ENCODE data around the gene SPOCD1.

Gene SPOCD1

GRCh38 chr1:31828926-31829690, 13.3 kb upstream of the SPOCD1 start:
- DNase-seq: no peak

GRCh38 chr1:31828341-31828740, 12.5 kb upstream of the SPOCD1 start:
- DNase-seq: no peak

DNA sequence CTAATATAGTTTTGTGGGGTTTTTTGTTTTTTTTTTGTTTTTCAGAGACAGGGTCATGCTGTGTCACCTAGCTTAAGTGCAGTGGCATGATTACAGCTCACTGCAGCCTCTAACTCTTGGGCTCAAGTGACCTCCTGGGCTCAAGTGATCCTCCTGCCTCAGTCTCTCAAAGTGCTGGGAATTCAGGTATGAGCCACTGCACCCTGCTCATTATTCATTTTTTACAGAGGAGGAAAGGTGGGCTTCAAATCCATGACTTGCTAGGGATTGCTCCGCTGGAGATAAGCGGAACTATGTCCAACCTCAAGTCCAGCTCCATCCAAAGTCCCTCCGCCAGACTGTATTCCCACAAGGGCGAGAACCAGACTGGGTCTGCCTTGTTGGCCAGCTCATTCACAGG, 8.0 kb upstream of the SPOCD1 start:
- peak; percentile 6 for DNase-seq

DNA sequence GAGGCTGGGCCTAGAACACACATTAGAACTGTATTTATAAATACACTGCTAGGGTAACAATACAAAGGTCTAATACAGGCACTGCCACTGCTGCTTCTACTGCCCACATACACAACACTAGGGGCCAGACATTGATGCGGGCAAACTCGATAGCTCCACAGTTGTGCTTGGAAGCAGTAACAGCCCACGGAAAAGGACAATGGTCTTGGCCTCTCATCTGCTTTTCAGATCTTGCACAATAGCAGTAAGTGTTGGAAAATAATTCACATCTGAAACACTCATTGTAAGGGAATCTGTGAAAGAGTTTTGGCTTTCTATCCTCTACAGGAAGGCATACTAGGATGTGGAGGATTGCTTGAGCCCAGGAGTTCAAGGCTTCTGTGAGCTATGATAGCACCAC, 6.9 kb upstream of the SPOCD1 start:
- peak; percentile 11 for DNase-seq

- DNase-seq: peak; percentile 0
Observed at GRCh38 chr1:31820196-31820595, 4.4 kb upstream of the SPOCD1 start.

GRCh38 chr1:31818206-31818605, 2.4 kb upstream of the SPOCD1 start:
- no peak for DNase-seq

- DNase-seq: peak; percentile 4
Observed at GRCh38 chr1:31816947-31817346, 1.1 kb upstream of the SPOCD1 start.

DNA sequence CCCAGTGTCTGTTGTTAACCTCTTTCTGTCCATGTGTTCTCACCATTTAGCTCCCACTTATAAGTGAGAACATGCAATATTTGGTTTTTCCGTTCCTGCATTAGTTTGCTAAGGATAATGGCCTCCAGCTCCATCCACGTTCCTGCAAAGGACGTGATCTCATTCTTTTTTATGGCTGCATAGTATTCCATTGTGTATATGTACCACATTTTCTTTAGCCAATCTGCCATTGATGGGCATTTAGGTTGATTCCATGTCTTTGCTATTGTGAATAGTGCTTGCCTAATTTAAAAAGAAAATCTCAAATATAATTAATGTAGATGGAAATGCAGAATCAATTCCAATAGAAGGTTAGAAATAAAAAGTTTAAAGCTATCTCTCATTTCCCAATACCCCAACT, 679 bp upstream of the SPOCD1 start:
- DNase-seq: peak; percentile 6

DNA sequence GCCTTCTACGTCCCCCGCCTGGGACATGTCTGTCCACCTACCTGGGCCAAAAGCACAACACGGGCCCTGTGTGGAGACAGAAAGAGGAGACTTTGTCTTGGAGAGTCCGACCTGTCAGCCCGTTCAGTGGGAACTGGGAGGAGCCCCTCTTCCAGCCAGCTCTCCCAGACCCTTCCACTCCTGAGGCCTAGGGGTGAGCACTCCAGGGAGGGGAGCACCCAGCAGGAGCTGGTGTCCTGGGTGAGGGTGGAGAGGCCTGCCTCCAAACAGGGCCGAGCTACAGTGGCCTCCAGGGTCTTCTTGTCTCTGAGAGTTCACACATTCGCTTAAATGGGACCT, 546 bp downstream of the SPOCD1 start:
- DNase-seq: peak; percentile 22

GRCh38 chr1:31814631-31815306, 1.1 kb downstream of the SPOCD1 start:
- DNase-seq: peak; percentile 21

- DNase-seq: peak; percentile 17
Observed at GRCh38 chr1:31814041-31814511, 1.7 kb downstream of the SPOCD1 start.

- peak; percentile 16 for DNase-seq
Observed at GRCh38 chr1:31812158-31812829, 3.5 kb downstream of the SPOCD1 start.

- peak; percentile 18 for DNase-seq
Observed at GRCh38 chr1:31811605-31812004, 4.2 kb downstream of the SPOCD1 start.

- DNase-seq: no peak
Observed at GRCh38 chr1:31809698-31810097, 6.1 kb downstream of the SPOCD1 start.

- peak; percentile 12 for DNase-seq
Observed at GRCh38 chr1:31807273-31808048, 8.4 kb downstream of the SPOCD1 start.

DNA sequence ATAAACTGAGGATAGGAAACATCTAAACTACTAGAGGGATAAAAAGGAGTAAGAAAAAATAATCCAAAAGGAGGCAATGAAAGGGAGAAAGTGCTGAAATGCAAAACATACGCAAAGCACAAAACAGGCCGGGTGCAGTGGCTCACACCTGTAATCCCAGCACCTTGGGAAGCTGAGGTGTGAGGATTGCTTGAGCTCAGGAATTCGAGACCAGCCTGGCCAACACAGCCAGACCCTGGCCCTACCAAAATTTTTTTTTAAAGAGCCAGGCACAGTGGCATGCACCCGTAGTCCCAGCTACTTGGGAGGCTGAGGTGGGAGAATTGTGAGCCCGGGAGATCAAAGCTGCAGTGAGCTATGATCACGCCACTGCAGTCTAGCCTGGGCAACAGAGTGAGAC, 10.5 kb downstream of the SPOCD1 start:
- DNase-seq: peak; percentile 17

DNA sequence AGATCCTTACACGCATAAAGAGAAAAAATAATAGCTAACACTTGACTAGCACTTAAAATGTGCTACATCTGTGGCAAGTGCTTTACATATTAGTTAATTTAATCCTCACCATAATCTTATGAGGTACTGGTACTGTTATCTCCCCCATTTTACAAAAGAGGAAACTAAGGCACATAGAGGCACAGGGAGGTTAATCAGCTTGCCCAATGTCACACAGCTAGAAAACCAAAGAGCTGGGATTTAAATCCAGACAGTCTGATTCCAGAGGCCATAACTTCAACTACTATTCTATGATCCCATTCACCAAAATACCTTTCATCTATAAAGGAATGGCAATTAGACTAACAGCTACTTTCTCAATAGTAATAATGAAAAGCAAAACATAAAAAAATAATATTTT, 11.7 kb downstream of the SPOCD1 start:
- DNase-seq: no peak

GRCh38 chr1:31803610-31804009, 12.2 kb downstream of the SPOCD1 start:
- no peak for DNase-seq

- peak; percentile 12 for DNase-seq
Observed at GRCh38 chr1:31802190-31803150, 13.4 kb downstream of the SPOCD1 start.

DNA sequence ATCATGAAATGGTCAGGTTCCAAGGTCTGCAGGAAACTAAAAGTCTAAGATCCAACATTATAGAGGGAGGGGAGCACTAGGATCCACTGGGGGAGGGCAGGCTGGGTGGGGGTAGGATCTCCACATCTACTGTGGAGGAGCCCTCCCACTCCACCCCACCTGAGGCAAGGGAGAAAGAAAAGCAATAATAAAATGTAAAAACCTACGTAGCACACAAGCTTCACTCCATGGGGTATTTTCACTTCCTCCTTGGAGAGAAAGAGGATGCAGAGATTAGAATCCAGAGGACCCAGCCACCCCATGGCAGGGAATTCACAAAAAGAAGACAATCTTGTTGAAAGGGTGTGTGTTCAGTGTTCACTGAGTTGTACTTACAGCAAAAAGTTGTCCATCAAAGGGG, 14.4 kb downstream of the SPOCD1 start:
- peak; percentile 10 for DNase-seq

DNA sequence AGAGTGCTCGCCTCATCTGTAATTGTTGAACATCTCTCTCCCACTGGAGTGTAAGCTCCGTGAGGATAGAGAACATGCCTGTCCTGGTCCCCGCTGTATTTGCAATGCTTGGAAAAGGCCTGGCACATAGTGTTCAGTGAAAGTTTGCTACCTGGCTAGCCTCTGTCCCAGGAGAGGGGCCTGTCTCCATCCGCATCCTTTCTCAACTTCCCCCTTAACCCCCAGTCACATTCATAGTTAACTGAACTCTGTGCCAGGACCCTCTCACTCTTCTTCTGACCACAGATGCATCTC, 15.2 kb downstream of the SPOCD1 start:
- DNase-seq: peak; percentile 15
